Measurements from ENCODE around the gene CIAPIN1.

The CIAPIN1 gene

GRCh38 chr16:57391708-57392107 is 55.5 kb downstream of the CIAPIN1 start:
- Histone ChIP-seq H3K27ac (ENCODE audit: low read depth in 2 of 2, low read length in 2 of 2) (no peak overlapping the region), H3K9me3 (ENCODE audit: control insufficient read depth in 2 of 2, low read length in 2 of 2) (no peaks in the 10 kb centered on the region), H3K36me3 (ENCODE audit: control insufficient read depth in 2 of 2, insufficient read depth in 2 of 2, low read length in 2 of 2) (no peaks in the 10 kb centered on the region), H3K9ac (ENCODE audit: low read depth in 1 of 2, low read length in 2 of 2) (no peak overlapping the region), H3K4me3 (ENCODE audit: low read length in 2 of 2) (no peak overlapping the region), H3K4me1 (ENCODE audit: control insufficient read depth in 2 of 2, insufficient read depth in 2 of 2, low read length in 2 of 2) (peaks cover 0 to 5% of the 10 kb centered on the region in 2 donors), H3K27me3 (ENCODE audit: control insufficient read depth in 2 of 2, insufficient read depth in 2 of 2, low read length in 2 of 2) (no peaks in the 10 kb centered on the region)

- Histone ChIP-seq H3K9ac (ENCODE audit: low read depth in 1 of 2, low read length in 2 of 2) (no peak overlapping the region), H3K27me3 (ENCODE audit: control insufficient read depth in 2 of 2, insufficient read depth in 2 of 2, low read length in 2 of 2) (no peaks in the 10 kb centered on the region), H3K36me3 (ENCODE audit: control insufficient read depth in 2 of 2, insufficient read depth in 2 of 2, low read length in 2 of 2) (no peaks in the 10 kb centered on the region), H3K4me1 (ENCODE audit: control insufficient read depth in 2 of 2, insufficient read depth in 2 of 2, low read length in 2 of 2) (peaks cover 2 to 5% of the 10 kb centered on the region in 2 donors), H3K9me3 (ENCODE audit: control insufficient read depth in 2 of 2, low read length in 2 of 2) (no peaks in the 10 kb centered on the region), H3K4me3 (ENCODE audit: low read length in 2 of 2) (no peak overlapping the region), H3K27ac (ENCODE audit: low read depth in 2 of 2, low read length in 2 of 2) (no peak overlapping the region)
These were observed 55.9 kb downstream of the CIAPIN1 start for GRCh38 chr16:57391300-57391699.

GRCh38 chr16:57390636-57391295 is 56.4 kb downstream of the CIAPIN1 start:
- Histone ChIP-seq H3K27ac (ENCODE audit: low read depth in 2 of 2, low read length in 2 of 2) (no peak overlapping the region), H3K4me3 (ENCODE audit: low read length in 2 of 2) (no peak overlapping the region)

GRCh38 chr16:57389087-57389468 is 58.1 kb downstream of the CIAPIN1 start:
- Histone ChIP-seq H3K27me3 (ENCODE audit: control insufficient read depth in 2 of 2, insufficient read depth in 2 of 2, low read length in 2 of 2) (no peaks in the 10 kb centered on the region), H3K4me1 (ENCODE audit: control insufficient read depth in 2 of 2, insufficient read depth in 2 of 2, low read length in 2 of 2) (peaks cover 9 to 13% of the 10 kb centered on the region in 2 donors), H3K36me3 (ENCODE audit: control insufficient read depth in 2 of 2, insufficient read depth in 2 of 2, low read length in 2 of 2) (no peaks in the 10 kb centered on the region), H3K4me3 (ENCODE audit: low read length in 2 of 2) (no peak overlapping the region), H3K9ac (ENCODE audit: low read depth in 1 of 2, low read length in 2 of 2) (no peak overlapping the region), H3K27ac (ENCODE audit: low read depth in 2 of 2, low read length in 2 of 2) (no peak overlapping the region), H3K9me3 (ENCODE audit: control insufficient read depth in 2 of 2, low read length in 2 of 2) (no peaks in the 10 kb centered on the region)

More at GRCh38 chr16:57390636-57391295, 56.4 kb downstream of the CIAPIN1 start:
- H3K36me3 ChIP-seq (ENCODE audit: control insufficient read depth in 2 of 2, insufficient read depth in 2 of 2, low read length in 2 of 2), result no peaks in the 10 kb centered on the region
- no peaks in the 10 kb centered on the region for H3K27me3 ChIP-seq (ENCODE audit: control insufficient read depth in 2 of 2, insufficient read depth in 2 of 2, low read length in 2 of 2)
- no peak overlapping the region for H3K9ac ChIP-seq (ENCODE audit: low read depth in 1 of 2, low read length in 2 of 2)
- peaks cover 2 to 5% of the 10 kb centered on the region in 2 donors for H3K4me1 ChIP-seq (ENCODE audit: control insufficient read depth in 2 of 2, insufficient read depth in 2 of 2, low read length in 2 of 2)
- no peaks in the 10 kb centered on the region for H3K9me3 ChIP-seq (ENCODE audit: control insufficient read depth in 2 of 2, low read length in 2 of 2)

GRCh38 chr16:57388359-57389086 is 58.7 kb downstream of the CIAPIN1 start:
- Histone ChIP-seq H3K36me3 (ENCODE audit: control insufficient read depth in 2 of 2, insufficient read depth in 2 of 2, low read length in 2 of 2) (no peaks in the 10 kb centered on the region), H3K4me1 (ENCODE audit: control insufficient read depth in 2 of 2, insufficient read depth in 2 of 2, low read length in 2 of 2) (peaks cover 12 to 17% of the 10 kb centered on the region in 2 donors), H3K9me3 (ENCODE audit: control insufficient read depth in 2 of 2, low read length in 2 of 2) (no peaks in the 10 kb centered on the region), H3K27ac (ENCODE audit: low read depth in 2 of 2, low read length in 2 of 2) (no peak overlapping the region), H3K27me3 (ENCODE audit: control insufficient read depth in 2 of 2, insufficient read depth in 2 of 2, low read length in 2 of 2) (no peaks in the 10 kb centered on the region), H3K4me3 (ENCODE audit: low read length in 2 of 2) (no peak overlapping the region), H3K9ac (ENCODE audit: low read depth in 1 of 2, low read length in 2 of 2) (no peak overlapping the region)

- Histone ChIP-seq H3K4me3 (ENCODE audit: low read length in 2 of 2) (no peak overlapping the region), H3K9me3 (ENCODE audit: control insufficient read depth in 2 of 2, low read length in 2 of 2) (no peaks in the 10 kb centered on the region), H3K4me1 (ENCODE audit: control insufficient read depth in 2 of 2, insufficient read depth in 2 of 2, low read length in 2 of 2) (peaks cover 12 to 17% of the 10 kb centered on the region in 2 donors), H3K36me3 (ENCODE audit: control insufficient read depth in 2 of 2, insufficient read depth in 2 of 2, low read length in 2 of 2) (no peaks in the 10 kb centered on the region), H3K27ac (ENCODE audit: low read depth in 2 of 2, low read length in 2 of 2) (no peak overlapping the region), H3K27me3 (ENCODE audit: control insufficient read depth in 2 of 2, insufficient read depth in 2 of 2, low read length in 2 of 2) (no peaks in the 10 kb centered on the region), H3K9ac (ENCODE audit: low read depth in 1 of 2, low read length in 2 of 2) (no peak overlapping the region)
These were observed 59.4 kb downstream of the CIAPIN1 start for GRCh38 chr16:57387598-57388354.

- H3K9me3 ChIP-seq (ENCODE audit: control insufficient read depth in 2 of 2, low read length in 2 of 2), result no peaks in the 10 kb centered on the region
- no peak overlapping the region for H3K4me3 ChIP-seq (ENCODE audit: low read length in 2 of 2)
- no peak overlapping the region for H3K9ac ChIP-seq (ENCODE audit: low read depth in 1 of 2, low read length in 2 of 2)
- H3K27me3 ChIP-seq (ENCODE audit: control insufficient read depth in 2 of 2, insufficient read depth in 2 of 2, low read length in 2 of 2), result no peaks in the 10 kb centered on the region
- H3K4me1 ChIP-seq (ENCODE audit: control insufficient read depth in 2 of 2, insufficient read depth in 2 of 2, low read length in 2 of 2), result peaks cover 12 to 17% of the 10 kb centered on the region in 2 donors
- no peak overlapping the region for H3K27ac ChIP-seq (ENCODE audit: low read depth in 2 of 2, low read length in 2 of 2)
- H3K36me3 ChIP-seq (ENCODE audit: control insufficient read depth in 2 of 2, insufficient read depth in 2 of 2, low read length in 2 of 2), result no peaks in the 10 kb centered on the region
These were observed 60.7 kb downstream of the CIAPIN1 start for GRCh38 chr16:57386381-57386951.

GRCh38 chr16:57385083-57385482 is 62.1 kb downstream of the CIAPIN1 start:
- no peak overlapping the region for H3K4me3 ChIP-seq (ENCODE audit: low read length in 2 of 2)
- no peaks in the 10 kb centered on the region for H3K27me3 ChIP-seq (ENCODE audit: control insufficient read depth in 2 of 2, insufficient read depth in 2 of 2, low read length in 2 of 2)
- no peak overlapping the region for H3K9ac ChIP-seq (ENCODE audit: low read depth in 1 of 2, low read length in 2 of 2)
- H3K36me3 ChIP-seq (ENCODE audit: control insufficient read depth in 2 of 2, insufficient read depth in 2 of 2, low read length in 2 of 2), result no peaks in the 10 kb centered on the region
- peaks cover 12 to 17% of the 10 kb centered on the region in 2 donors for H3K4me1 ChIP-seq (ENCODE audit: control insufficient read depth in 2 of 2, insufficient read depth in 2 of 2, low read length in 2 of 2)
- H3K27ac ChIP-seq (ENCODE audit: low read depth in 2 of 2, low read length in 2 of 2), result no peak overlapping the region
- H3K9me3 ChIP-seq (ENCODE audit: control insufficient read depth in 2 of 2, low read length in 2 of 2), result no peaks in the 10 kb centered on the region

- Histone ChIP-seq H3K27me3 (ENCODE audit: control insufficient read depth in 2 of 2, insufficient read depth in 2 of 2, low read length in 2 of 2) (no peaks in the 10 kb centered on the region), H3K9ac (ENCODE audit: low read depth in 1 of 2, low read length in 2 of 2) (no peak overlapping the region), H3K27ac (ENCODE audit: low read depth in 2 of 2, low read length in 2 of 2) (no peak overlapping the region), H3K4me1 (ENCODE audit: control insufficient read depth in 2 of 2, insufficient read depth in 2 of 2, low read length in 2 of 2) (peaks cover 12 to 17% of the 10 kb centered on the region in 2 donors), H3K4me3 (ENCODE audit: low read length in 2 of 2) (no peak overlapping the region), H3K9me3 (ENCODE audit: control insufficient read depth in 2 of 2, low read length in 2 of 2) (no peaks in the 10 kb centered on the region), H3K36me3 (ENCODE audit: control insufficient read depth in 2 of 2, insufficient read depth in 2 of 2, low read length in 2 of 2) (no peaks in the 10 kb centered on the region)
These were observed 62.7 kb downstream of the CIAPIN1 start for GRCh38 chr16:57384248-57385070.

Data from mucosa of rectum (tissue), 2 donors.